ENCODE data around the gene UBA1. TPM values are rescaled to one million over a fixed set of nuclear protein-coding genes. Genes with fewer than 3 reads are reported as not detected.

UBA1 gene
- total RNA-seq, 2 experiments from 2014 or later = 243 to 246 TPM

DNA sequence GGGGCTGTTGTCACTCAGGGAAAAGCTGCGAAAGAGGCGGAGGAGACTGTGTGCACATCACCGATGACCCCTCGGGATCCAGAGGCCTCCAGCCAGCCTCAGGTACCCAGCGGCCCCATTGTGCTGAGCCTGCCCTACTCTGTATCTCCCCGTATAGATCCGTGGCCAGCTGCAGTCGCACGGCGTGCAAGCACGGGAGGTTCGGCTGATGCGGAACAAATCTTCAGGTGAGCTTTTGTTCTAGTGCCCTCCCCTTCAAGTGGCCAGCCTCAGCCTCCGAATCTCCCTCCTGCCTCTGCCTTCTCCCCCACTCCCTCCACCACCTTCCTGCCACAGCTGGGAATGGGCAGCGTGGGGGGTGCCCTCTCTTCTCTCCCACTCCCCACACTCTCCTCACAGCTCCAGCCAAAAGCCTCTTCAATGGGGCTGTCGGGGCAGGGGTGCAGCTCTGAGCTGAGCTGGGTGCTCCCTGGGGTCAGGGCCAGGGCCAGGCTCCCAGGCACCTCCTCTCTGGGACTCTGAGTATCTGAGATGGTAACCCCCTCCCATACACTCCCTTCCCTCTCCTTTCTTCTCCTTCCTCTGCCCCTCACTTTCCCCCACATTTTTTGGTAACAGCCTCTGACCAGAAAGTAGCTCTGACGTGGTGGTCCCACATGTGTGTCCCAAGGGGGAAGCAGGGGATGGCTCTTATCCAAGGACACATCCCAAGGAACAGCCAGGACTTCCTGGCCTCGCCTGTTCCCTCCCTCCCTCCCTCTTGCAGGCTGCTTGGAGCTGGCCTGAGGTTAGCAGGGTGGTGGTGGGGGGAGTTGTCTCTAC lies 20.4 kb upstream of the UBA1 start:
- peaks cover 22% of the 10 kb centered on the region for H3K36me3 Mint-ChIP-seq (ENCODE audit: low read depth)
- ChIA-PET POLR2A (interaction anchor here (0.6 kb wide), 1 partner anchor 1170 kb away, joined by 3 read pairs; no protein-coding TSS in a partner anchor), CTCF (no interaction called here)
- peaks cover 7% of the 10 kb centered on the region for H3K4me1 Mint-ChIP-seq (ENCODE audit: low read depth)
- H3K4me3 Mint-ChIP-seq = no peak overlapping the region
- DNase-seq = no peak
- H3K9me3 Mint-ChIP-seq = no peaks in the 10 kb centered on the region
- no peak overlapping the region for H3K27ac Mint-ChIP-seq
- intact Hi-C loops (cut with micrococcal nuclease) = no loop called here
- H3K27me3 Mint-ChIP-seq = no peaks in the 10 kb centered on the region
- ATAC-seq = no peak
- TF ChIP-seq, protein P1, sequence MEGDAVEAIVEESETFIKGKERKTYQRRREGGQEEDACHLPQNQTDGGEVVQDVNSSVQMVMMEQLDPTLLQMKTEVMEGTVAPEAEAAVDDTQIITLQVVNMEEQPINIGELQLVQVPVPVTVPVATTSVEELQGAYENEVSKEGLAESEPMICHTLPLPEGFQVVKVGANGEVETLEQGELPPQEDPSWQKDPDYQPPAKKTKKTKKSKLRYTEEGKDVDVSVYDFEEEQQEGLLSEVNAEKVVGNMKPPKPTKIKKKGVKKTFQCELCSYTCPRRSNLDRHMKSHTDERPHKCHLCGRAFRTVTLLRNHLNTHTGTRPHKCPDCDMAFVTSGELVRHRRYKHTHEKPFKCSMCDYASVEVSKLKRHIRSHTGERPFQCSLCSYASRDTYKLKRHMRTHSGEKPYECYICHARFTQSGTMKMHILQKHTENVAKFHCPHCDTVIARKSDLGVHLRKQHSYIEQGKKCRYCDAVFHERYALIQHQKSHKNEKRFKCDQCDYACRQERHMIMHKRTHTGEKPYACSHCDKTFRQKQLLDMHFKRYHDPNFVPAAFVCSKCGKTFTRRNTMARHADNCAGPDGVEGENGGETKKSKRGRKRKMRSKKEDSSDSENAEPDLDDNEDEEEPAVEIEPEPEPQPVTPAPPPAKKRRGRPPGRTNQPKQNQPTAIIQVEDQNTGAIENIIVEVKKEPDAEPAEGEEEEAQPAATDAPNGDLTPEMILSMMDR (IDR thresholded peaks at IDR 0.05) = no peak

DNA sequence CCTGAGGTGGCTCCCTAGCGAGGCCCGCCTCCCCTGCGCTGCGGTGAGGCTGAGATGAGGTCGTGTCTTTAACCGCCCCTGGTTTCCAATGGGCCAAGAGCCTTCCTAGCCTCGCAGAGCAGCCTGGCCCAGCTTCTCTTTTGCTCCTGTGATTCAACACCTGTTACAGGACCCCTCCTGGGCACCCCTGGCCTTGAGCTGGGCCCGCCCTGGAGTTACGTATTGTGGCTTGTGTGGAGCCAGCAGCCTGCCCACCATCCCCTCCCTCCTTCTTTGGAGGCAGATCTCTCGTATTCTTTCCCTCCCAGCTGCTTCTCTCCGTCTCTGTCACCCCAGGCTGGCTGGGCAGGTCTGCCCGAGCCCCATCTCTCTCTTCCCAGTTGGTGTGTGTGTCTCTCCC lies 19.3 kb upstream of the UBA1 start:
- Mint-ChIP-seq H3K27ac (no peak overlapping the region), H3K4me3 (no peak overlapping the region), H3K36me3 (ENCODE audit: low read depth) (peaks cover 20% of the 10 kb centered on the region), H3K4me1 (ENCODE audit: low read depth) (peaks cover 2% of the 10 kb centered on the region), H3K27me3 (no peaks in the 10 kb centered on the region), H3K9me3 (no peaks in the 10 kb centered on the region)
- ChIA-PET POLR2A (no interaction called here), CTCF (no interaction called here)
- TF ChIP-seq, protein P1 (IDR thresholded peaks at IDR 0.05) = no peak
- ATAC-seq (no peak), DNase-seq (no peak)
- intact Hi-C loops (cut with micrococcal nuclease) = no loop called here

DNA sequence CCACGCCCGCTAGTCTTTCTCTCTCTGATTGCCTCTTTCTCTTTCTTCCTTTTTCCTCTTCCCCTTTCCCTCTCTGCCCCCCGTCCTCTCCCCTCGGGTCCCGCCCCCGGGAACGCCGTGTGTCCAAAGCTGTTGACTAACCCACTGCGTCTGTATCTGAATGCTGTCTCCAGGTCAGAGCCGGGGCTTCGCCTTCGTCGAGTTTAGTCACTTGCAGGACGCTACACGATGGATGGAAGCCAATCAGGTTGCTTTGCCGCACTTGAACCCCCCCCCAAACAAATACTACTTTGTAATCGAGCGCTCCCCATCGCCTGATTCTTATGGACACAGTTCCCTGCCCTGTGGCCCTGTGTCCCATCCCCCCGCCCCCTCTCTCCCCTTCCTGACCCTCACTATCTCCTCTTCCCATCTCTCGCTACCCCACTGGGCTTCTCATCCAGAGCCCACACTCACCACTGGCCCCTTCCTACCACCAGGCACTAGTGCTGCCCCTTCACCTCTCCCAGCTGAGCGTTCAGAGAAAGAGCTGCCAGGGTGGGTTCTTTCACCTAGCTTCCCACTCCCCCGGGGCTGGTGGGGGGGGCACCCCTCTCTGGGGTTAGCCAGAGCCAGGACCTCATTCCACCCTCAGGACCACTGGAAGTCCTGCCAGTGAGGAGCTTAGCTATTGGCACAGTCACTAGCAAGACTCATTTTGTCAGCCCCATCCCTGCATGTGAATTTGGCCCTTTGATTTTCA lies 18.6 kb upstream of the UBA1 start:
- H3K4me1 Mint-ChIP-seq (ENCODE audit: low read depth) = peaks cover 2% of the 10 kb centered on the region
- no peaks in the 10 kb centered on the region for H3K9me3 Mint-ChIP-seq
- POLR2A ChIA-PET = no interaction called here
- H3K4me3 Mint-ChIP-seq = no peak overlapping the region
- intact Hi-C loops (cut with micrococcal nuclease) = no loop called here
- no peaks in the 10 kb centered on the region for H3K27me3 Mint-ChIP-seq
- DNase-seq (no peak), ATAC-seq (no peak)
- no peak overlapping the region for H3K27ac Mint-ChIP-seq
- TF ChIP-seq, protein P1 (IDR thresholded peaks at IDR 0.05) = no peak
- peaks cover 22% of the 10 kb centered on the region for H3K36me3 Mint-ChIP-seq (ENCODE audit: low read depth)
- CTCF ChIA-PET = interaction anchor here (0.5 kb wide), 1 partner anchor 161 kb away, joined by 4 read pairs; no protein-coding TSS in a partner anchor

DNA sequence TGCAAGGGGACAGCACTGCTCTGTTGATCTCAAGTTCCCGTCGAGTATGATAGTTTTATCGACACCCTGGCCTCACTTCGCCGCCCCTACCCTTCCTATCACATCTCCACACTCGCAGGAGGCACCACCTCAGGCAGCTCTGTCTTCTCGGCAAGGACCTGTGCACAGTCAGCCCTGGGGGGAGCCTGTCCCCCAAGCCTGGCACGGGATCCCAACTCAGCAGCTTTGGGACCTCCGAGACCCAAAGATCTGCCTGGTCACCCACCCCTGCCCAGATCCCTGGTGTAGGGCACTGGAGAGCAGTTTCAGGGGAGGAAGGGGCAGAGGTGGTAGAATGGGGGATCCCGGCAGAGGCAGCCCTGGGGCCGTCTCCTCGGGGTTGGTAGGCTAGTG lies 18.0 kb upstream of the UBA1 start:
- Mint-ChIP-seq H3K9me3 (no peaks in the 10 kb centered on the region), H3K36me3 (ENCODE audit: low read depth) (peaks cover 23% of the 10 kb centered on the region), H3K27me3 (no peaks in the 10 kb centered on the region), H3K4me3 (no peak overlapping the region), H3K27ac (no peak overlapping the region), H3K4me1 (ENCODE audit: low read depth) (peaks cover 2% of the 10 kb centered on the region)
- DNase-seq = no peak
- POLR2A ChIA-PET = no interaction called here
- no peak for ATAC-seq
- TF ChIP-seq, protein P1 (IDR thresholded peaks at IDR 0.05) = no peak
- CTCF ChIA-PET = no interaction called here
- intact Hi-C loops (cut with micrococcal nuclease) = no loop called here
